DOHH2 (cell line): ENCODE data around the gene USPL1.

Experiments used
- EZH2phosphoT487 ChIP-seq: fragments of 200-600 bp; sonication (generic); IDR thresholded peaks from 2 replicates; pipeline ENCODE4 v1.6.1; 2017; ENCODE audit warnings: borderline replicate concordance, mild to moderate bottlenecking, antibody characterized with exemption, low read length, moderate library complexity, mixed read lengths
- TF ChIP-seq, protein P1 (sequence below): fragments of 200-600 bp; sonication (generic); IDR thresholded peaks from one replicate; pipeline ENCODE4 v1.5.1; 2014; ENCODE audit warnings: antibody characterized with exemption, mild to moderate bottlenecking, low read depth, low read length; ENCODE audit not compliant: poor library complexity, severe bottlenecking

DNA sequence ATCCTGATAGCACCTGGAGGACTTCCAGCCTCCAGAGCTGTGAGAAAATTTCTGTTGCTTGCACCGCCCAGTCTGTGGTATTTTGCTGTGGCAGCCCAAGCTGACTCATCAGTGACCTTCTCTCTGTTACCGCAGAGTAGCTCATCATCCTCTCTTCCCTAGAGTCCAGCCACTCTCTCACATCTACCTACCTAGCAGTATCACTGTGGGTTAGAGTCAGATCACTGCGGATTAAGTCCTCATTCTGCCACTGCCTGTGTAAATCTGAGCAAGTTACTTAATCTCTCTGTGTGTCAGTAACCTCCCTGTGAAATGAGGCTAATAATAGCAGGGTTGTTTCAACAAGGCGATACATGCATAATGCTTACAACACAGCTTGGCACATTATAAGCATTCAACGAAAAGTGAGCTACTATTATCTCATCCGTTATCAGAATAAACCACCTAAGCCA lies 40.3 kb upstream of the USPL1 start:
- TF ChIP-seq, protein P1, sequence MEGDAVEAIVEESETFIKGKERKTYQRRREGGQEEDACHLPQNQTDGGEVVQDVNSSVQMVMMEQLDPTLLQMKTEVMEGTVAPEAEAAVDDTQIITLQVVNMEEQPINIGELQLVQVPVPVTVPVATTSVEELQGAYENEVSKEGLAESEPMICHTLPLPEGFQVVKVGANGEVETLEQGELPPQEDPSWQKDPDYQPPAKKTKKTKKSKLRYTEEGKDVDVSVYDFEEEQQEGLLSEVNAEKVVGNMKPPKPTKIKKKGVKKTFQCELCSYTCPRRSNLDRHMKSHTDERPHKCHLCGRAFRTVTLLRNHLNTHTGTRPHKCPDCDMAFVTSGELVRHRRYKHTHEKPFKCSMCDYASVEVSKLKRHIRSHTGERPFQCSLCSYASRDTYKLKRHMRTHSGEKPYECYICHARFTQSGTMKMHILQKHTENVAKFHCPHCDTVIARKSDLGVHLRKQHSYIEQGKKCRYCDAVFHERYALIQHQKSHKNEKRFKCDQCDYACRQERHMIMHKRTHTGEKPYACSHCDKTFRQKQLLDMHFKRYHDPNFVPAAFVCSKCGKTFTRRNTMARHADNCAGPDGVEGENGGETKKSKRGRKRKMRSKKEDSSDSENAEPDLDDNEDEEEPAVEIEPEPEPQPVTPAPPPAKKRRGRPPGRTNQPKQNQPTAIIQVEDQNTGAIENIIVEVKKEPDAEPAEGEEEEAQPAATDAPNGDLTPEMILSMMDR = no peak
- TF ChIP-seq EZH2phosphoT487 = no peak
